ENCODE measurements around the gene CDH1. TPM values are rescaled to one million over a fixed set of nuclear protein-coding genes. Genes with fewer than 3 reads are reported as not detected.

CDH1 gene
- total RNA-seq, 2 experiments from 2014 or later: 0.06 to 0.69 TPM

GRCh38 chr16:68734782-68735181 lies 2.3 kb upstream of the CDH1 start:
- H3K27ac Mint-ChIP-seq: no peak overlapping the region
- no peak overlapping the region for H3K4me3 Mint-ChIP-seq
- CTCF ChIA-PET: interaction anchor here (0.8 to 1.5 kb wide), 3 partner anchors 10 to 67 kb away, joined by 3 read pairs; no protein-coding TSS in a partner anchor
- H3K36me3 Mint-ChIP-seq (ENCODE audit: low read depth): no peaks in the 10 kb centered on the region
- H3K4me1 Mint-ChIP-seq: peaks cover 7% of the 10 kb centered on the region
- DNase-seq: no peak
- POLR2A ChIA-PET: no interaction called here
- H3K27me3 Mint-ChIP-seq: peaks cover 25% of the 10 kb centered on the region
- no peaks in the 10 kb centered on the region for H3K9me3 Mint-ChIP-seq

GRCh38 chr16:68736561-68736960 lies 531 bp upstream of the CDH1 start:
- Mint-ChIP-seq H3K36me3 (ENCODE audit: low read depth) (no peaks in the 10 kb centered on the region), H3K27ac (no peak overlapping the region), H3K4me3 (peak overlapping the region; percentile 51), H3K9me3 (no peaks in the 10 kb centered on the region), H3K27me3 (peaks cover 29% of the 10 kb centered on the region), H3K4me1 (peaks cover 13% of the 10 kb centered on the region)
- CTCF ChIA-PET: interaction anchor here (1.0 kb wide), 2 partner anchors 11 to 65 kb away, joined by 3 to 4 read pairs; no protein-coding TSS in a partner anchor
- DNase-seq: no peak
- POLR2A ChIA-PET: interaction anchor here (0.6 kb wide), 1 partner anchor 103 kb away, joined by 3 read pairs; no protein-coding TSS in a partner anchor

DNA sequence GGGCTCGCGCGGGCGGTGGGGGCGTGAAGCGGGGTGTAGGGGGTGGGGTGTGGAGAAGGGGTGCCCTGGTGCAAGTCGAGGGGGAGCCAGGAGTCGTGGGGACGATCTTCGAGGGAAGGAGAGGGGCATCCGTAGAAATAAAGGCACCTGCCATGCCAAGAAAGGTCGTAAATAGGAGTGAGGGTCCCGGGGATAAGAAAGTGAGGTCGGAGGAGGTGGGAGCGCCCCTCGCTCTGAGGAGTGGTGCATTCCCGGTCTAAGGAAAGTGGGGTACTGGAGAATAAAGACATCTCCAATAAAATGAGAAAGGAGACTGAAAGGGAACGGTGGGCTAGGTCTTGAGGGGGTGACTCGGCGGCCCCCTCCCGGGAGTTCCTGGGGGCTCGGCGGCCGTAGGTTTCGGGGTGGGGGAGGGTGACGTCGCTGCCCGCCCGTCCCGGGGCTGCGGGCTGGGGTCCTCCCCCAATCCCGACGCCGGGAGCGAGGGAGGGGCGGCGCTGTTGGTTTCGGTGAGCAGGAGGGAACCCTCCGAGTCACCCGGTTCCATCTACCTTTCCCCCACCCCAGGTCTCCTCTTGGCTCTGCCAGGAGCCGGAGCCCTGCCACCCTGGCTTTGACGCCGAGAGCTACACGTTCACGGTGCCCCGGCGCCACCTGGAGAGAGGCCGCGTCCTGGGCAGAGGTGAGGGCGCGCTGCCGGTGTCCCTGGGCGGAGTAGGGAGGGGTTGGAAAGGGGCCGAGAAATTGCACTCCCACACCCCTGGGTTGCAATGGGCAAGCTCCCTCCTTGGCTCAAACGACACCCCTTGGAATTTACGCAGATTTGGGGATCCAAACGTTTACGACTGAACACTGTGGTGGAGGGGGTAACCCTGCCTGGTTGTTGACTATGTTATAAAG lies 888 bp downstream of the CDH1 start:
- peaks cover 13% of the 10 kb centered on the region for H3K4me1 Mint-ChIP-seq
- no peaks in the 10 kb centered on the region for H3K36me3 Mint-ChIP-seq (ENCODE audit: low read depth)
- no peak overlapping the region for H3K27ac Mint-ChIP-seq
- H3K4me3 Mint-ChIP-seq: peak overlapping the region; percentile 10
- H3K9me3 Mint-ChIP-seq: no peaks in the 10 kb centered on the region
- peaks cover 29% of the 10 kb centered on the region for H3K27me3 Mint-ChIP-seq
- ChIA-PET POLR2A (no interaction called here), CTCF (interaction anchor here (0.8 kb wide), 1 partner anchor 11 kb away, joined by 3 read pairs; no protein-coding TSS in a partner anchor)
- DNase-seq: no peak

- POLR2A ChIA-PET: interaction anchor here (0.6 kb wide), 2 partner anchors 50 to 99 kb away, joined by 3 to 4 read pairs; no protein-coding TSS in a partner anchor
- Mint-ChIP-seq H3K4me1 (peaks cover 13% of the 10 kb centered on the region), H3K36me3 (ENCODE audit: low read depth) (no peaks in the 10 kb centered on the region), H3K27ac (no peak overlapping the region), H3K9me3 (no peaks in the 10 kb centered on the region), H3K4me3 (no peak overlapping the region), H3K27me3 (peaks cover 24% of the 10 kb centered on the region)
- CTCF ChIA-PET: interaction anchor here (0.5 to 1.1 kb wide), 3 partner anchors 13 to 102 kb away, joined by 3 read pairs; no protein-coding TSS in a partner anchor
- no peak for DNase-seq
Measured at GRCh38 chr16:68739964-68740627, 3.0 kb downstream of the CDH1 start.

DNA sequence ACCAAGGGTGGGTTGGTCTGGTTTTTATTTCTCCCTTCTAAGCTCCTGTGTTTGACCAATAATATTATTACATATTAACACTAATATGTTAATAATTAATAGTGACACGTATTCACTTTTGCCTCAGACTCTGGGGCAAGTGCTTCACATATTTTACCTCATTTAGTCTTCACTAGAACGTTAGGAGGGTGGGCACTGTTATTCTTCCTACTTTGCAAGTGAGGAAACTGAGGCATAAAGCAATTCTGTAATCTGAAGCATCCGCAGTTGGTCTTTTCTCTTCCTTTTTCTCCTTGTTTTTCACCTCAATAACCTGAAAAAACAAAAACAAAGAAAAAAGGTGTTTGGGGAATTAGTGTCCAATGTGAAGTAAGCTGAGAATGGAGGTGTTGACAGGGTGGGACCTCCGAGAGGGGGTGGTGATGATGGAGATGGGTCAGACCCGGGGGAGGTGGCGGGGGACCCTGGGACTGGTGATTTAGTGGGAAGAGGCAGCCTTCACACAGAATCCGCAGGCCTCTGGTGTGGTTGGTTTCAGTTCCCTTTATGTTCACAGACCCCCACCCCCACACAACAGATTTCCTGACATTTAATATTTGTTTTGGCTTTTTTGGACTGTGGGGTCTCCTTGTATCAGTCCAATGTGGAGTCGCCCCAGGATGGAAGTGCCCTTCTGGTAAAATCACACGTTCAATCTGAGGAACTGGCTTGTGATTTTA lies 3.7 kb downstream of the CDH1 start:
- Mint-ChIP-seq H3K36me3 (ENCODE audit: low read depth) (no peaks in the 10 kb centered on the region), H3K4me1 (peaks cover 13% of the 10 kb centered on the region), H3K4me3 (no peak overlapping the region), H3K9me3 (no peaks in the 10 kb centered on the region), H3K27me3 (peaks cover 23% of the 10 kb centered on the region), H3K27ac (no peak overlapping the region)
- DNase-seq: no peak
- ChIA-PET POLR2A (interaction anchor here (0.6 kb wide), 1 partner anchor 49 kb away, joined by 3 read pairs; no protein-coding TSS in a partner anchor), CTCF (interaction anchor here (1.1 kb wide), 1 partner anchor 12 kb away, joined by 3 read pairs; no protein-coding TSS in a partner anchor)

GRCh38 chr16:68743664-68744063 lies 6.6 kb downstream of the CDH1 start:
- H3K27me3 Mint-ChIP-seq: peaks cover 4% of the 10 kb centered on the region

GRCh38 chr16:68744744-68745280 lies 7.7 kb downstream of the CDH1 start:
- DNase-seq: no peak
- Mint-ChIP-seq H3K9me3 (no peaks in the 10 kb centered on the region), H3K36me3 (ENCODE audit: low read depth) (no peaks in the 10 kb centered on the region), H3K4me3 (no peak overlapping the region), H3K4me1 (peaks cover 6% of the 10 kb centered on the region), H3K27me3 (peaks cover 4% of the 10 kb centered on the region), H3K27ac (no peak overlapping the region)
- ChIA-PET CTCF (interaction anchor here (1.1 kb wide), 1 partner anchor 11 kb away, joined by 3 read pairs; no protein-coding TSS in a partner anchor), POLR2A (no interaction called here)

More at GRCh38 chr16:68743664-68744063, 6.6 kb downstream of the CDH1 start:
- Mint-ChIP-seq H3K4me1 (peaks cover 6% of the 10 kb centered on the region), H3K36me3 (ENCODE audit: low read depth) (no peaks in the 10 kb centered on the region), H3K27ac (no peak overlapping the region), H3K9me3 (no peaks in the 10 kb centered on the region), H3K4me3 (no peak overlapping the region)
- ChIA-PET CTCF (interaction anchor here (0.8 kb wide), 1 partner anchor 39 kb away, joined by 3 read pairs; no protein-coding TSS in a partner anchor), POLR2A (no interaction called here)
- no peak for DNase-seq

DNA sequence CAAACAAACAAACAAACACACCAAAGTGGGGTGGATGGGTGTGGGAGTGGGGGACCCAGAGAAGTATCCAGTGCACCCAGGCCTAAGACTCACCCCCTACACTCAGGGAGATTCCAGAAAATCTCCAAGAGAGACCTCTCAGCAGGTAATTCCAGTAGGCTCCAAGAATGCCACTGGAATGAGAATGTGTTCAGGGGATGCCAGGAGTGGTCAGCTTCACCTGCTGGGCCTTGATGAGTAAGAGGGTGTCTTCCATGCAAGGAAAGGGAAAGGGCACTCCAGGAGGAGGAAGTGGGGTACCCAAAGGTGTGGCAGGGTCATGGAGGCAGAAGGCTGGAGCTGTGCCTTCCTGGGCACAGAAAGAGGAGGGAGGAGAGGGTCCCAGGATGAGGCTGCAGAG lies 9.9 kb downstream of the CDH1 start:
- Mint-ChIP-seq H3K4me1 (no peaks in the 10 kb centered on the region), H3K4me3 (no peak overlapping the region), H3K9me3 (no peaks in the 10 kb centered on the region), H3K27me3 (no peaks in the 10 kb centered on the region), H3K27ac (no peak overlapping the region), H3K36me3 (ENCODE audit: low read depth) (no peaks in the 10 kb centered on the region)
- ChIA-PET POLR2A (no interaction called here), CTCF (interaction anchor here (0.6 kb wide), 1 partner anchor 323 kb away, joined by 3 read pairs; no protein-coding TSS in a partner anchor)
- DNase-seq: no peak

DNA sequence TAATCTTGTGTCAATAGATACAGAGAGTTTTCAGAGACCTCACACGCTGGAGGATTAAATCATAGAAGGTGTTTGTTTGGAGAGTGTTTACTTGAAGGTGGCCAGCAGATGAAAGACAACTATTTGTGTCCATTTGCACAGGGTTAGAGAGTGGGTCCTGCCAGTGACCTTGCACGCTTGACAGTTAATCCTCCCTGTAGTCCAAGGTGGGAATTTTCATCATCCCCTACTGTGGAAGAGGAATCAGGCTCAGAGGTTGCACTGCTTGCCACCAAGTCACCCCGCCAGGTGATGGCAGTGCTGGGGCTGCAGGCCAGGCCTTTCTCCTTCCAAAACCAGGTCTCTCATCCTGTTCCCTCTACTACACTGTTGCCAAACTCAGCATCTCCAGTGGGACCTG lies 12.3 kb downstream of the CDH1 start:
- H3K27ac Mint-ChIP-seq: no peak overlapping the region
- no peaks in the 10 kb centered on the region for H3K36me3 Mint-ChIP-seq (ENCODE audit: low read depth)

DNA sequence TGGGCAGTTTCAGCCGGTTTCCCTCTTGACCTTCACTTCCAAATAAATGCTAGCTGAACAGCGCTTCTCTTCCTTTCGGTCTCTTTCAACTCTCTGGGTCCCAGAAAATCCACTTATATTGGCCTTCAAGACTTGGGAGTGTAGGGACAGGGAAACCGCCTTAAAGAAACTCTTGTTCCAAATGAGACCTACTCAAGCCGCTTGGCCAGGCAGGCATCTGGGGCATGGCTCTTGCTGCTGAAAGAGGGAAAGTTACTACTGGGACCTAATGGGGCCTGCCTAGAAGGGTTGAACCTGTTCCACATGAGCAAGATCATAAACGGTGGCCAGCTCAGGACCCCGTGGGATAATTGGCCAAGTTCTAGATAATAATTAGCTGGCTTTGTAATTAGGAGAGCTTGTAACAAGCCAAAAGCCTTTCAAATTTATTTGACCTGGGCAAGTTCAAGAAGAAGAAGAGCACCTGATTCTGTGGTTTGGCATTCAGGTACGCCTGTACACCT lies 13.2 kb downstream of the CDH1 start:
- Mint-ChIP-seq H3K4me1 (peaks cover 25% of the 10 kb centered on the region), H3K36me3 (ENCODE audit: low read depth) (no peaks in the 10 kb centered on the region)
- CTCF ChIA-PET: interaction anchor here (0.7 to 1.0 kb wide), 2 partner anchors 19 to 22 kb away, joined by 3 read pairs; no protein-coding TSS in a partner anchor

More for the DNA sequence above, 12.3 kb downstream of the CDH1 start:
- POLR2A ChIA-PET: no interaction called here
- H3K27me3 Mint-ChIP-seq: no peaks in the 10 kb centered on the region
- no peak for DNase-seq
- H3K4me1 Mint-ChIP-seq: peaks cover 20% of the 10 kb centered on the region
- CTCF ChIA-PET: interaction anchor here (1.1 kb wide), 1 partner anchor 11 kb away, joined by 3 read pairs; no protein-coding TSS in a partner anchor
- no peaks in the 10 kb centered on the region for H3K9me3 Mint-ChIP-seq
- no peak overlapping the region for H3K4me3 Mint-ChIP-seq

GRCh38 chr16:68751160-68751559 lies 14.1 kb downstream of the CDH1 start:
- Mint-ChIP-seq H3K4me3 (no peak overlapping the region), H3K9me3 (no peaks in the 10 kb centered on the region), H3K27me3 (no peaks in the 10 kb centered on the region), H3K27ac (no peak overlapping the region), H3K4me1 (peaks cover 30% of the 10 kb centered on the region), H3K36me3 (ENCODE audit: low read depth) (no peaks in the 10 kb centered on the region)
- DNase-seq: no peak
- POLR2A ChIA-PET: no interaction called here
- CTCF ChIA-PET: interaction anchor here (1.5 kb wide), 1 partner anchor 26 kb away, joined by 3 read pairs; no protein-coding TSS in a partner anchor

More for the DNA sequence above, 13.2 kb downstream of the CDH1 start:
- Mint-ChIP-seq H3K9me3 (no peaks in the 10 kb centered on the region), H3K27me3 (no peaks in the 10 kb centered on the region), H3K27ac (no peak overlapping the region), H3K4me3 (no peak overlapping the region)
- POLR2A ChIA-PET: no interaction called here
- DNase-seq: no peak

- CTCF ChIA-PET: interaction anchor here (0.7 to 0.9 kb wide), 2 partner anchors 12 to 20 kb away, joined by 3 read pairs; no protein-coding TSS in a partner anchor
- peaks cover 44% of the 10 kb centered on the region for H3K4me1 Mint-ChIP-seq
- POLR2A ChIA-PET: no interaction called here
Measured at GRCh38 chr16:68752602-68753001, 15.5 kb downstream of the CDH1 start.

More at GRCh38 chr16:68752602-68753001, 15.5 kb downstream of the CDH1 start:
- H3K4me3 Mint-ChIP-seq: no peak overlapping the region
- no peaks in the 10 kb centered on the region for H3K36me3 Mint-ChIP-seq (ENCODE audit: low read depth)
- no peaks in the 10 kb centered on the region for H3K27me3 Mint-ChIP-seq
- DNase-seq: peak; percentile 16
- no peaks in the 10 kb centered on the region for H3K9me3 Mint-ChIP-seq
- peak overlapping the region; percentile 77 for H3K27ac Mint-ChIP-seq
